HCEC 1CT (cell line): ENCODE results near the gene MORN5.

Source experiments
- DNase-seq: peaks from one replicate; pipeline ENCODE4 v3.0.0-alpha.2; 2017

MORN5 gene

GRCh38 chr9:122144836-122145591, 14.7 kb upstream of the MORN5 start:
- DNase-seq = peak; percentile 32

GRCh38 chr9:122145592-122145863, 14.2 kb upstream of the MORN5 start:
- no peak for DNase-seq

GRCh38 chr9:122151267-122151828, 8.4 kb upstream of the MORN5 start:
- no peak for DNase-seq

- no peak for DNase-seq
Observed at GRCh38 chr9:122155796-122156195, 3.9 kb upstream of the MORN5 start.

GRCh38 chr9:122158202-122158601, 1.5 kb upstream of the MORN5 start:
- DNase-seq = peak; percentile 59

- no peak for DNase-seq
Observed at GRCh38 chr9:122159925-122160246, 178 bp downstream of the MORN5 start.

- no peak for DNase-seq
Observed at GRCh38 chr9:122162415-122162814, 2.7 kb downstream of the MORN5 start.

GRCh38 chr9:122164286-122164685, 4.6 kb downstream of the MORN5 start:
- no peak for DNase-seq

GRCh38 chr9:122168356-122168755, 8.6 kb downstream of the MORN5 start:
- DNase-seq = peak; percentile 8

GRCh38 chr9:122172131-122172530, 12.4 kb downstream of the MORN5 start:
- DNase-seq = no peak

GRCh38 chr9:122173670-122174069, 14.0 kb downstream of the MORN5 start:
- DNase-seq = no peak

GRCh38 chr9:122176916-122177315, 17.2 kb downstream of the MORN5 start:
- no peak for DNase-seq

- no peak for DNase-seq
Observed at GRCh38 chr9:122179054-122179689, 19.5 kb downstream of the MORN5 start.

GRCh38 chr9:122179690-122180074, 20.0 kb downstream of the MORN5 start:
- no peak for DNase-seq

- peak; percentile 80 for DNase-seq
Observed at GRCh38 chr9:122180633-122181032, 20.9 kb downstream of the MORN5 start.

GRCh38 chr9:122183501-122183900, 23.8 kb downstream of the MORN5 start:
- DNase-seq = no peak

GRCh38 chr9:122184551-122184950, 24.8 kb downstream of the MORN5 start:
- no peak for DNase-seq

GRCh38 chr9:122186301-122186700, 26.6 kb downstream of the MORN5 start:
- no peak for DNase-seq

GRCh38 chr9:122186777-122187470, 27.2 kb downstream of the MORN5 start:
- no peak for DNase-seq

GRCh38 chr9:122188369-122188768, 28.7 kb downstream of the MORN5 start:
- DNase-seq = no peak

GRCh38 chr9:122190597-122191381, 31.1 kb downstream of the MORN5 start:
- no peak for DNase-seq

GRCh38 chr9:122191584-122191983, 31.9 kb downstream of the MORN5 start:
- no peak for DNase-seq

- no peak for DNase-seq
Observed at GRCh38 chr9:122192261-122192875, 32.7 kb downstream of the MORN5 start.
